ENCODE results near the gene CMTM2.
"Not testable (repeated sequence)": the region's sequence is repeated elsewhere in the genome, so short reads cannot be mapped to it uniquely, and the experiment has no call there.

CMTM2 gene

GRCh38 chr16:66566051-66566901 lies 13.0 kb upstream of the CMTM2 start, which contains the start of gene CMTM1:
TSS of gene CMTM1 (plus strand) at chr16:66566439. CDS start at chr16:66566514, 75 bp downstream.
- H3K36me3 ChIP-seq (ENCODE audit: insufficient read depth, insufficient read length, low read length), result no peaks in the 10 kb centered on the region
- TF ChIP-seq ZNF274 (IDR thresholded peaks at IDR 0.05; ENCODE audit: low read depth, low read length) (no peak), SUZ12 (IDR thresholded peaks at IDR 0.05; ENCODE audit: extremely low read depth, insufficient read depth, insufficient read length) (no peak), YY1 (IDR thresholded peaks at IDR 0.05; ENCODE audit: insufficient read depth, insufficient read length) (no peak)
- peak within 1 kb of the TSS; percentile 47 for H3K9ac ChIP-seq (ENCODE audit: insufficient read length, low read depth)

GRCh38 chr16:66567270-66567669 lies 12.0 kb upstream of the CMTM2 start:
- peaks cover 41% of the 10 kb centered on the region for H3K27me3 ChIP-seq (ENCODE audit: insufficient read depth, insufficient read length)
- not testable (repeated sequence) for H3K9me3 ChIP-seq (ENCODE audit: insufficient read depth, low read length); H3K4me1 ChIP-seq (ENCODE audit: insufficient read depth, insufficient read length); H3K4me3 ChIP-seq (ENCODE audit: insufficient read length, low read depth); H3K9ac ChIP-seq (ENCODE audit: insufficient read length, low read depth); DNase-seq (ENCODE audit: low read depth, low spot score); H3K36me3 ChIP-seq (ENCODE audit: insufficient read depth, insufficient read length, low read length)

More at GRCh38 chr16:66566051-66566901, 13.0 kb upstream of the CMTM2 start, which contains the start of gene CMTM1:
- Histone ChIP-seq H3K4me1 (ENCODE audit: insufficient read depth, insufficient read length) (no peaks in the 10 kb centered on the region), H3K9me3 (ENCODE audit: insufficient read depth, low read length) (no peaks in the 10 kb centered on the region), H3K27me3 (ENCODE audit: insufficient read depth, insufficient read length) (peaks cover 38% of the 10 kb centered on the region), H3K4me3 (ENCODE audit: insufficient read length, low read depth) (peak within 1 kb of the TSS; percentile 52)
- no peak for DNase-seq (ENCODE audit: low read depth, low spot score)

- Histone ChIP-seq H3K4me3 (ENCODE audit: insufficient read length, low read depth) (no peak overlapping the region), H3K9me3 (ENCODE audit: insufficient read depth, low read length) (no peaks in the 10 kb centered on the region), H3K9ac (ENCODE audit: insufficient read length, low read depth) (no peak overlapping the region), H3K36me3 (ENCODE audit: insufficient read depth, insufficient read length, low read length) (no peaks in the 10 kb centered on the region), H3K4me1 (ENCODE audit: insufficient read depth, insufficient read length) (no peaks in the 10 kb centered on the region), H3K27me3 (ENCODE audit: insufficient read depth, insufficient read length) (peaks cover 41% of the 10 kb centered on the region)
- TF ChIP-seq SUZ12 (IDR thresholded peaks at IDR 0.05; ENCODE audit: extremely low read depth, insufficient read depth, insufficient read length) (no peak), YY1 (IDR thresholded peaks at IDR 0.05; ENCODE audit: insufficient read depth, insufficient read length) (no peak)
- no peak for DNase-seq (ENCODE audit: low read depth, low spot score)
Measured at GRCh38 chr16:66568355-66568754, 10.9 kb upstream of the CMTM2 start.

- Histone ChIP-seq H3K27me3 (ENCODE audit: insufficient read depth, insufficient read length) (peaks cover 35% of the 10 kb centered on the region), H3K9ac (ENCODE audit: insufficient read length, low read depth) (no peak overlapping the region), H3K9me3 (ENCODE audit: insufficient read depth, low read length) (no peaks in the 10 kb centered on the region), H3K36me3 (ENCODE audit: insufficient read depth, insufficient read length, low read length) (no peaks in the 10 kb centered on the region), H3K4me1 (ENCODE audit: insufficient read depth, insufficient read length) (no peaks in the 10 kb centered on the region), H3K4me3 (ENCODE audit: insufficient read length, low read depth) (no peak overlapping the region)
- DNase-seq (ENCODE audit: low read depth, low spot score), result no peak
- TF ChIP-seq SUZ12 (IDR thresholded peaks at IDR 0.05; ENCODE audit: extremely low read depth, insufficient read depth, insufficient read length) (no peak), YY1 (IDR thresholded peaks at IDR 0.05; ENCODE audit: insufficient read depth, insufficient read length) (no peak), ZNF274 (IDR thresholded peaks at IDR 0.05; ENCODE audit: low read depth, low read length) (no peak)
Measured at GRCh38 chr16:66569131-66569530, 10.1 kb upstream of the CMTM2 start.

- no peaks in the 10 kb centered on the region for H3K4me1 ChIP-seq (ENCODE audit: insufficient read depth, insufficient read length)
- no peak overlapping the region for H3K9ac ChIP-seq (ENCODE audit: insufficient read length, low read depth)
- no peak for DNase-seq (ENCODE audit: low read depth, low spot score)
- no peak overlapping the region for H3K4me3 ChIP-seq (ENCODE audit: insufficient read length, low read depth)
- TF ChIP-seq YY1 (IDR thresholded peaks at IDR 0.05; ENCODE audit: insufficient read depth, insufficient read length), result no peak
- TF ChIP-seq SUZ12 (IDR thresholded peaks at IDR 0.05; ENCODE audit: extremely low read depth, insufficient read depth, insufficient read length), result no peak
- no peak for TF ChIP-seq ZNF274 (IDR thresholded peaks at IDR 0.05; ENCODE audit: low read depth, low read length)
- no peaks in the 10 kb centered on the region for H3K9me3 ChIP-seq (ENCODE audit: insufficient read depth, low read length)
- H3K36me3 ChIP-seq (ENCODE audit: insufficient read depth, insufficient read length, low read length), result no peaks in the 10 kb centered on the region
- peaks cover 32% of the 10 kb centered on the region for H3K27me3 ChIP-seq (ENCODE audit: insufficient read depth, insufficient read length)
Measured at GRCh38 chr16:66569827-66570405, 9.3 kb upstream of the CMTM2 start.

GRCh38 chr16:66572356-66572755 lies 6.9 kb upstream of the CMTM2 start:
- DNase-seq (ENCODE audit: low read depth, low spot score), result no peak
- Histone ChIP-seq H3K9ac (ENCODE audit: insufficient read length, low read depth) (no peak overlapping the region), H3K9me3 (ENCODE audit: insufficient read depth, low read length) (no peaks in the 10 kb centered on the region), H3K4me1 (ENCODE audit: insufficient read depth, insufficient read length) (no peaks in the 10 kb centered on the region), H3K27me3 (ENCODE audit: insufficient read depth, insufficient read length) (peaks cover 8% of the 10 kb centered on the region), H3K36me3 (ENCODE audit: insufficient read depth, insufficient read length, low read length) (no peaks in the 10 kb centered on the region), H3K4me3 (ENCODE audit: insufficient read length, low read depth) (no peak overlapping the region)
- no peak for TF ChIP-seq SUZ12 (IDR thresholded peaks at IDR 0.05; ENCODE audit: extremely low read depth, insufficient read depth, insufficient read length)
- no peak for TF ChIP-seq YY1 (IDR thresholded peaks at IDR 0.05; ENCODE audit: insufficient read depth, insufficient read length)
- TF ChIP-seq ZNF274 (IDR thresholded peaks at IDR 0.05; ENCODE audit: low read depth, low read length), result no peak

- Histone ChIP-seq H3K9ac (ENCODE audit: insufficient read length, low read depth) (no peak overlapping the region), H3K4me1 (ENCODE audit: insufficient read depth, insufficient read length) (peaks cover 2% of the 10 kb centered on the region), H3K27me3 (ENCODE audit: insufficient read depth, insufficient read length) (peaks cover 3% of the 10 kb centered on the region), H3K36me3 (ENCODE audit: insufficient read depth, insufficient read length, low read length) (no peaks in the 10 kb centered on the region), H3K4me3 (ENCODE audit: insufficient read length, low read depth) (no peak overlapping the region), H3K9me3 (ENCODE audit: insufficient read depth, low read length) (no peaks in the 10 kb centered on the region)
- DNase-seq (ENCODE audit: low read depth, low spot score), result no peak
- no peak for TF ChIP-seq SUZ12 (IDR thresholded peaks at IDR 0.05; ENCODE audit: extremely low read depth, insufficient read depth, insufficient read length)
- no peak for TF ChIP-seq ZNF274 (IDR thresholded peaks at IDR 0.05; ENCODE audit: low read depth, low read length)
- TF ChIP-seq YY1 (IDR thresholded peaks at IDR 0.05; ENCODE audit: insufficient read depth, insufficient read length), result no peak
Measured at GRCh38 chr16:66574081-66574480, 5.2 kb upstream of the CMTM2 start.
